RKO (cell line): Measurements from ENCODE around the gene TMPRSS4.
"Not testable (repeated sequence)": the region's sequence is repeated elsewhere in the genome, so short reads cannot be mapped to it uniquely, and the experiment has no call there.

ENCODE experiments used
- DNase-seq: peaks from one replicate; pipeline ENCODE4 v3.0.0-alpha.2; 2016; ENCODE audit warnings: low spot score

TMPRSS4 gene

DNA sequence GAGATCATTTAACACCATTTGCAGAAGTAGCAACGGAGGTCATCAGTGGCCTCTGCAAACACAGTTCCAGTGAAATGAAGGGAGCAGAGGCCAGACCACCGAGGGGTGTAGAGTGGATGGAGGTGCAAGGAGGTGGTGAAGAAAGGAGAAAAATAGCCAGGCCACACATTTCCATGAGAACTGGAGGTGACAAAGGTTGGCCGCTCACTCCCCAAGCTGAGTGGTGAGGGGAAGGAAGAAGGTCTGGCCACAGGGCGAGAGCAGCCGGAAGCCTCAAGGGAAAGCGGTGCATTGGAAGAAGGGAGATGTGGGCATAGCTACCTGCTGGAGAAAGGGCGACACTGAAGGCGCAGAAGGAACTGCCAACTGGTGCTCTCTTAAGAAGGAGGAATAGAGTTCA, 20.1 kb upstream of the TMPRSS4 start:
- no peak for DNase-seq

GRCh38 chr11:118057251-118058145, 19.4 kb upstream of the TMPRSS4 start:
- DNase-seq = no peak

GRCh38 chr11:118058311-118059245, 18.3 kb upstream of the TMPRSS4 start:
- DNase-seq = no peak

DNA sequence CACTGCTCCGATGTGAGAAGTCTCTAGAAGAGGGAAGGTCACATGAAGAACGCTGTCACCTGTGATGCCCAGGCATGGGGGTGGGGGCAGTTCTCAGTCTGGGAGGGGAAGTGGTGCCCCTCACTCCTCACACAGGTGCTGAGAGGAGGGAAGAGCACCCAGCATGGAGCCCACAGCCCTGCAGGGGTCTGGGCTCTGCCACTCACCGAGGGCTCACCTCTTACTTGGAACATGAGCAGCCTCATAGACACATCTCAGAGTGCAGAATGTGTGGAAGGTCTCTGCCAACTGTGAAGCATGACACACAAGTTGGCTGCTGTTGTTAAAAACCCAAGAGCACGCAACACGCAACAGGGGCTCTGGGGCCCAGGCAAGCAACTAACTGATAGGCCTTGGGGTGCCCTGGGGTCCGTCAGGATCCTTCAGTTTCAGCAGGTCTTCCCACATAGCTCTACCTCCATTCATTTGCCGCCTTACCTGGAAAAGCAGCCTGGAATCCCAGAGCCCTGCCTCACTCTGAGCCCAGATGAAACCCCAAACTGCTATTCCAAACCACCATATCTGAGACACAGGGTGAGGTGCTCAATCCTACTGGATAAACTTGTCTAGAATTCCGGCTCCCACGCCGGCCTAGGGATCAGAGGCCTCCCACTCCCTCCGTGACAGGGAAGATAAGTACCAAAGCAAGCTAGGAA, 17.5 kb upstream of the TMPRSS4 start:
- DNase-seq = no peak

GRCh38 chr11:118060081-118060661, 16.7 kb upstream of the TMPRSS4 start:
- DNase-seq = no peak

DNA sequence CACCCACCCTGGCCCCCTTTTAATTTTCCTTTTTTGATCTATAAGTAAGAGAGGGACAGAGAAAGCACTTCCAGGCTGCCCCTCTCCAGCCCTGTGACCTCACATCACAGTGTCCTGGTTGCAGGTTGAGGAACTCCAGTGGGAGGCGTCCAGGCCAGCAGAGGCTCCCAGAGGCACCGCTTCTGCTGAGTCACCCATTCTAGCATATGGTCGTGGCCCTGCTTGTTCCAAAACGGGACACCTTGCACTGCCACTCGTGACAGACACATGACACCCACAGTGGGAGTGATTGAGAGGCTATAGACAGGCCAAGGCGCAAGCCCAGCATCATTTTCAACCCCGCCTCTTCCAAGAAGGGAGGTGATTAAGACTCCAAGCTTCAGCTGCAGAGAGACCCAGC, 16.0 kb upstream of the TMPRSS4 start:
- no peak for DNase-seq

GRCh38 chr11:118061586-118062125, 15.2 kb upstream of the TMPRSS4 start:
- DNase-seq = no peak

DNA sequence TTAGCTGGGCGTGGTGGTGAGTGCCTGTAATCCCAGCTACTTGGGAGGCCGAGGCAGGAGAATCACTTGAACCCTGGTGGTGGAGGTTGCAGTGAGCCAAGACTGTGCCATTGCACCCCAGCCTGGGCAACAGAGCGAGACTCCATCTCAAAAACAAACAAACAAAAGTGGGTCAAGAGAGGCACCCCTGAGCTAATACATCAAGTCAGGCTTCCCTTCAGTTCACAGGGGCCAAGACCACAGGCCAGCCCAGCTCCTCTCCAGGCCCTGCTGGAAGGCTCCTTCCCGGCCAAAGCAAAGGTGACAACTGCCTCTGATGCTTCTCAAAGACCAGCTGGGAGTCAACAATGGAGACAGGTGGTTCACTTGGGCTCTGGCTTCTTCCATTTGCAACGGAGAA, 14.7 kb upstream of the TMPRSS4 start:
- DNase-seq = not testable (repeated sequence)

DNA sequence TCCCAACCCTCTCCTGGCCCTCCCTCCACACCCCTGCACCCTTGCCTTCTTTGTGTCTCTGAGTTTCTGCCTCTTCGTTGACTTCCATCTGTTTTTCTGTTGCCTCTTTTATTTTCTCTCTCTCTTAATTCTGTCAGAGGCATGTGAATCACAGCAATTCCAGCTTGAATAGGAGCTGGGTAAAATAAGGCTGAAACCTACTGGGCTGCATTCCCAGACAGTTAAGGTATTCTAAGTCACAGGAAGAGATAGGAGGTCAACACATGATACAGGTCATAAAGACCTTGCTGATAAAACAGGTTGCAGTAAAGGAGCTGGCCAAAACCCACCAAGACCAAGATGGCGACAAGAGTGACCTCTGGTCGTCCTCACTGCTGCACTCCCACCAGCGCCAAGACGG, 14.2 kb upstream of the TMPRSS4 start:
- DNase-seq = not testable (repeated sequence)

DNA sequence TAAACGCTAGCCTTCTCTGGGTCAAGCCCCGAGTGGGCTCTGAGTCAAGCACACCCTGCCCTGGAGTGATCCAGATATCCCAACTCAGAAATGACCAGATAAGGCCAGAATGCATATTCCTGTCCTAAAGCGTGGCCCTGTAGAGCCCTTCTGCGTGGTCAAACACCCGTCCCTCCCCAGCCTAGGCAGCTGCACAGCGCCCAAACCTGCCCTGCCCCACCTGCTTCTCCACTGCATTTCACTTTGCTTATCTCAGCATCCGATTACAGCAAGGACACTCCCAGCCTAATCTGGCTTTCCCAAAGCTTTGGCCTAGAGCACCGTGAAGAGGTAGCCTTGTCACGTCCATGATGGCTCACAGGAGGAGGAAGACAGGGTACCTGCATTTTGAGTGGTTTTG, 11.9 kb upstream of the TMPRSS4 start:
- no peak for DNase-seq

- no peak for DNase-seq
Observed at GRCh38 chr11:118065384-118065783, 11.5 kb upstream of the TMPRSS4 start.

DNA sequence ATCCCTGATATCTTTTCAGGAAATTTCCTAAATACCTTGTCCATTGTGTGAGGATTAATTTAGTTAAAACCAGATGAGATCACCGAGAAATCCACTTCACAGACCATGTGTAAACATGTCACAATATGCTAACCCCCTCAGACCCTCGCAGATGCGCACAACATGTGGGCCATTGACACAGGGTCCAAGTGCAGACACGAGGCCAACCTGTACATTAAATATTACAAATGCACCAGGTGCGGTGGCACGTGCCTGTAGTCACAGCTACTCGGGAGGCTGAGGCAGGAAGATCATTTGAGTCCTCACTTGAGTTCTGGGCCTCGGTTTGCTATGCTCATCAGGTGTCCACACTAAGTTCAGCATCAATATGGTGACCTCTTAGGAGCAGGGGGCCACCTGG, 9.9 kb upstream of the TMPRSS4 start:
- no peak for DNase-seq

DNA sequence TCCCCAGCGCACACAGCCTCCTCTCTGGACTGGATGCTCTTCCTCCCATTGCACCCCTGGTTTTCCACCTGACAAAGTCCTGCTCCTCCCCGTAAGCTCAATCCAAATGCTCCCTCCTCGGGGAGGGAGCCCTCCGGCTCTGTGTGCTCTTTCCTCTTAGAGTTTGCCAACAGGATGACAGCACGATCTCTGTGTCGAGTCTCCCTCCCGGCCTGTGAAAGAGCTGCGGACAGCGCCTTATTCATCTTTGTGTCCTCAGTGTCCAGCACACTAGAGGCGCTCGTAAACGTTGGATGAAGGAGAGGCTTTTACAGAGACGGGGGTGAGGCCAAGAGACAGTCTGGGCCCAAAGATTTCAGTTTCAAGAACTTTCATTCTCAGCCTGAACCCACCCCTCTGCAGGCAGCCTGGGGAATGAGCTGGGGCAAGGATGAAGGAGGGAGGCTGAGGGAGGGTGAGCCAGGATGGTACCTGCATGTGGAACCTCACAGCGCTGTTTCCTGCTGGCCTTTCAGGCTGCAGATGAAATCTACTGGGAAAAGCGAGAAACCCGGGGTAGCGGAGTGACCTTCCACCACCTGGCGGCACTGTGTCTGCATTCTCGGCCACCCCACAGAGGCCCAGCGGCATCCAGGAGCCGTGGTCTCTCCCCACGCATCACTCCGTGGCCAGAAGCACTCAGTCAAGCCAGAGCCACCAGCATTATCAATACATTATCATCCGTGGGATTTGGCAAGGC, 8.5 kb upstream of the TMPRSS4 start:
- no peak for DNase-seq

DNA sequence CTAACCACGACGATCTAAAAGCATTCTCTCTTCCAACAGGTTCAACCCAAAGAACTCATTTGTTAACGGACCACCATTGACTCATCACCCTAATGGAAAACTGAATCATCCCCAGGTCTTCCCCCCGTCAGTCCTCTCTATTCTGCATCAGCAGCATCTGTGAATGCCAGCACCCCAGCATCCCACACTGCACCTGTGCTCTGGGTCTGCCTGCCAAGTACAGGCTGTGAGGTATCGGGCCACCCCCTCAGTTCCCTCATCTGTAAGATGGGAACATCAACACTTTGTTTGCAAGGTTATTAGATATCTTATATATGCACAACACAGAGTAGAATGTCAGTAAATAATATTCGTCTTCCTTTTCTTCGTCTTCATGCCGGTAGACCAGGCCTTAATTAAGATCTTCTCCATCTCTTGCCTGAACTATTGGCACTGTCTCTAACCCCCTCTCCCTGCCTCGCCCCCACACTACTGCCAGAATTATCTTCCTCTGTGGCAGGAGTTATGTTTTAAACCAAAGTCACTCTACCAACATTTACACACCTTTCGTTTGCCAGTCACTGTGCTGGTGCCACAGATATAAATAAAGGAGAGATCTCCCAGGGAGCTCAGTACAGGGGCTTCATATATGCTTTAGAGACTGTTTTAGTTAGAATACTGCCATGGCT, 7.8 kb upstream of the TMPRSS4 start:
- DNase-seq = no peak

- no peak for DNase-seq
Observed at GRCh38 chr11:118071416-118072030, 5.4 kb upstream of the TMPRSS4 start.

- no peak for DNase-seq
Observed at GRCh38 chr11:118073554-118073953, 3.3 kb upstream of the TMPRSS4 start.

- no peak for DNase-seq
Observed at GRCh38 chr11:118074091-118074685, 2.7 kb upstream of the TMPRSS4 start.

GRCh38 chr11:118074785-118075184, 2.1 kb upstream of the TMPRSS4 start:
- no peak for DNase-seq

DNA sequence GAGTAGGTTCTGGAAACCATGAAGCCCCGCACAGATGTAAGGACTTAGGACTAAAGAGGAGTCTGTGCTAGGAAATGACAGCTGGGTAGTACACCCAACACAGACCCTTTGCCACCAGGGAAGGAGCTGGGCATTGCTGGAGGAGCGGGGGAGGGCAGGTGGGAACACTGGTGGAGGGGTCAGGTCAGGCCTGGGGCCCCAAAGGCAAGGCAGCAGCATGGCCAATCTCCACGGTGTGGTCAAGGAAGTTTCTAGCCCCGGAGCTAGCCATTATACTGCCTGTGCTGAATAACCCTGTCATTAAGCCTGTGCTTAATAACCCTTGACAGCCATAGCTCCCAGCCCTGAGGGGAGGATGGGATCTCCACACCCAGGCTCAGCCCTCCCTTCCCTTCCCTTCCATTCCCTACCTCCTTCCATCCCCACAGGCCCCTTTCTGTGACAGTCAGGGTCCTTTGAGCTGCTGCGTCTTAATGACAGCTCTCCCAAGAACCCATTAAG, 2.1 kb downstream of the TMPRSS4 start:
- no peak for DNase-seq
